PC-3 (cell line): Measurements from ENCODE around the gene KNDC1. TPM values are rescaled to one million over a fixed set of nuclear protein-coding genes. Genes with fewer than 3 reads are reported as not detected.

Experiments
- ATAC-seq: fragments of 200-7000 bp; cut with Tn5 transposase; 2 replicates; pipeline ENCODE4 v1.9.1; 2020; ENCODE audit warnings: mild to moderate bottlenecking, moderate library complexity
- BruUV-seq: library from RNA; stranded (reverse); fragments of 400-500 nt; replicated peaks from 2 replicates; lab custom pipeline; 2021; lab: Mats Ljungman, UMichigan
- CTCF ChIA-PET: fragments of 300-600 bp; sonication (Branson Sonifier 250); formaldehyde crosslinking; loops from one replicate; lab custom pipeline; 2022; ENCODE audit warnings: antibody characterized with exemption; lab: Charles Lee
- POLR2A ChIA-PET: fragments of 300-600 bp; sonication (Branson Sonifier 250); formaldehyde crosslinking; loops from one replicate; lab custom pipeline; 2022; ENCODE audit warnings: antibody characterized with exemption; ENCODE audit not compliant: unreplicated experiment; lab: Charles Lee
- DNase-seq: peaks from one replicate; pipeline ENCODE4 v3.0.0-alpha.2; 2015
- H2AFZ ChIP-seq: fragments of 300-600 bp; sonication (generic); 2 replicates; pipeline ENCODE4 v1.6.0; 2016; ENCODE audit warnings: antibody characterized with exemption, low read length
- H3F3A ChIP-seq: fragments of 300-600 bp; sonication (generic); one replicate; pipeline ENCODE4 v1.6.0; 2017; ENCODE audit warnings: antibody characterized with exemption, low read length, control low read depth, mild to moderate bottlenecking; ENCODE audit not compliant: unreplicated experiment
- H3K27ac ChIP-seq: fragments of 300-600 bp; sonication (generic); 2 replicates; pipeline ENCODE4 v1.5.1; 2016; ENCODE audit warnings: mild to moderate bottlenecking, low read length
- H3K27me3 ChIP-seq: fragments of 300-600 bp; sonication (generic); 2 replicates; pipeline ENCODE4 v1.6.1; 2016; ENCODE audit warnings: low read length, mixed read lengths
- H3K36me3 ChIP-seq: fragments of 300-600 bp; sonication (generic); 2 replicates; pipeline ENCODE4 v1.6.1; 2016; ENCODE audit warnings: low read depth, mixed run types, low read length, mixed read lengths
- H3K4me1 ChIP-seq: fragments of 300-600 bp; sonication (generic); 2 replicates; pipeline ENCODE4 v1.5.1; 2016; ENCODE audit warnings: low read length; ENCODE audit not compliant: insufficient read depth
- H3K4me2 ChIP-seq: fragments of 300-600 bp; sonication (generic); 2 replicates; pipeline ENCODE4 v1.6.0; 2016; ENCODE audit warnings: low read length
- H3K4me3 ChIP-seq: fragments of 300-600 bp; sonication (generic); 2 replicates; pipeline ENCODE4 v1.5.1; 2016; ENCODE audit warnings: mild to moderate bottlenecking, low read length, mixed read lengths
- H3K79me2 ChIP-seq: fragments of 300-600 bp; sonication (generic); 2 replicates; pipeline ENCODE4 v1.6.1; 2017; ENCODE audit warnings: low read length, mixed read lengths
- H3K9ac ChIP-seq: fragments of 300-600 bp; sonication (generic); 2 replicates; pipeline ENCODE4 v1.6.0; 2016; ENCODE audit warnings: mild to moderate bottlenecking, low read length
- H3K9me2 ChIP-seq: fragments of 300-600 bp; sonication (generic); replicated peaks from 2 replicates; pipeline ENCODE4 v1.6.1; 2016; ENCODE audit warnings: mixed run types, low read length, mixed read lengths
- H3K9me3 ChIP-seq: fragments of 300-600 bp; sonication (generic); 2 replicates; pipeline ENCODE4 v1.6.1; 2016; ENCODE audit warnings: low read length, mixed read lengths
- H4K20me1 ChIP-seq: fragments of 300-600 bp; sonication (generic); 2 replicates; pipeline ENCODE4 v1.6.1; 2016; ENCODE audit warnings: low read length, mixed read lengths
- CTCF ChIP-seq: fragments of 300-600 bp; sonication (generic); conservative IDR thresholded peaks from 2 replicates; pipeline ENCODE4 v1.5.1; 2017; ENCODE audit warnings: antibody characterized with exemption, low read depth, mild to moderate bottlenecking, low read length
- EZH2 ChIP-seq: fragments of 300-600 bp; sonication (generic); IDR thresholded peaks from one replicate; pipeline ENCODE4 v1.6.1; 2017; ENCODE audit warnings: antibody characterized with exemption, mild to moderate bottlenecking, low read length; ENCODE audit not compliant: unreplicated experiment
- EZH2phosphoT487 ChIP-seq: fragments of 300-600 bp; sonication (generic); IDR thresholded peaks from 2 replicates; pipeline ENCODE4 v1.6.1; 2018; ENCODE audit warnings: mild to moderate bottlenecking, antibody characterized with exemption, low read length, borderline replicate concordance
- intact Hi-C: fragments of 100-400 bp; cut with micrococcal nuclease; formaldehyde crosslinking; loops from 2 replicates; pipeline ENCODE4 v1.9.0; 2023
- total RNA-seq: library from RNA; depleted of rRNA; stranded (reverse); fragments of >200 nt; gene quantifications from 2 replicates; pipeline ENCODE4 v1.2.3, GENCODE V29; 2014

The KNDC1 gene
- total RNA-seq, 1 experiment from 2014 or later: not detected

DNA sequence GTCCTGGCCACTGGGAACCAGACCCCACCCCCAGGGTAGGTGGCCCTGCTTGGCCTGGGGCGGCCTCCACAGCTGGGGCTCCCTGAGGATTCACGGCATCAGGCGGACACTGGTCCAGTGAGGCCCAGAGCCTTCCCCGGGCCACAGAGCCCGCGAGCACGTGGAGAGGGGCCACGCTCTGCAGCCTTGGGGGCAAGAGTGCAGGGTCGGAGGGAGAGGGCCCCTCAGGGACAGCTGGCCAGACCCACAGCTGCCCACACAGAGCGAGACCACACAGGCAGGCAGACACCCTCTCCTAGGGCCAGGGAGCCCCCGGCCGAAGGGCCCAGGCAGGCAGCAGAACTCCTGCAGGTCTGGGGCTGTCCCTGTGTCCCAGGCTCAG, 88.3 kb downstream of the KNDC1 start:
- DNase-seq (no peak), ATAC-seq (no peak)
- POLR2A ChIA-PET: no interaction called here
- Histone ChIP-seq H3K36me3 (no peaks in the 10 kb centered on the region), H3K9ac (no peak overlapping the region), H3K4me3 (no peak overlapping the region), H3K9me3 (no peaks in the 10 kb centered on the region), H3K27ac (no peak overlapping the region), H3K4me1 (no peaks in the 10 kb centered on the region), H4K20me1 (no peaks in the 10 kb centered on the region), H3K79me2 (no peaks in the 10 kb centered on the region), H3F3A (no peaks in the 10 kb centered on the region), H2AFZ (no peak overlapping the region), H3K27me3 (no peaks in the 10 kb centered on the region), H3K4me2 (no peak overlapping the region), H3K9me2 (no peaks in the 10 kb centered on the region)
- CTCF ChIA-PET: no interaction called here
- intact Hi-C loops: no loop called here
- BruUV-seq: no TSS peak
- TF ChIP-seq EZH2phosphoT487 (no peak), EZH2 (no peak), CTCF (no peak)

DNA sequence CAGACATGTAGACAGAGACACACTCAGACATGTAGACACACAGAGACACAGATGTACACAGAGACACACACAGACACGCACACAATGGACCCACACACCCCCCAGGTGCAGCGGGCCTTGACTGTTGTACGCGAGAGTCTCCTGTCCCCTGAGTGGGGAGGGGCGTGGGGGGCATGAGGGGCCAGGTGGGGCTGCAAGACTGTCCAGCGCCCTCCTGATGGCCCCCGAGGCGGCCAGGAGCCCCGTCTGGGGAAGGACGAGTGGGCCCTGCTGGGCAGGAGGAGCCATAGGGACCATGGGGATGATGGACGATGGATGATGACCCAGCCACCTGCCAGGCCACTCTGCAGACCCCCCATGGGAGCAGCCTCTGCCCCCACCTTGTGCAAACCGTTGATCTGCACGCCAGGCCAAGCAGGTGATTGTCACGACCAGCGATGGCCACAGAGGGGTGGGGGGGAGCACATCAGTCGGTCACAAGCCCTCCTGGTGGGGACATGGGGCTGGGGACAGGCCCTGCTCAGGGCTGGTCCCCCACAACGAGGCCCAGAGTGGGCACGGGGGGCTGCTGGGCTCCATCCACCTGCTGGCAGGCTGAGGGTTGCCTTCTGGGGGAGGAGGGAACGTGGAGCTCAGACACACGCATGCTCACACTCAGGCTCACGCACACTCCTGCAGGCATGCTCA, 89.2 kb downstream of the KNDC1 start:
- H3K27me3 ChIP-seq: no peaks in the 10 kb centered on the region
- no peaks in the 10 kb centered on the region for H3K36me3 ChIP-seq
- DNase-seq (no peak), ATAC-seq (no peak)
- no peak overlapping the region for H3K4me2 ChIP-seq
- no peaks in the 10 kb centered on the region for H3K79me2 ChIP-seq
- H2AFZ ChIP-seq: no peak overlapping the region
- ChIA-PET POLR2A (no interaction called here), CTCF (no interaction called here)
- no peaks in the 10 kb centered on the region for H3K4me1 ChIP-seq
- no peak overlapping the region for H3K27ac ChIP-seq
- no peaks in the 10 kb centered on the region for H3K9me3 ChIP-seq
- no peak overlapping the region for H3K9ac ChIP-seq
- no TSS peak for BruUV-seq
- intact Hi-C loops: no loop called here
- no peak for TF ChIP-seq EZH2phosphoT487
- TF ChIP-seq EZH2: no peak
- no peak for TF ChIP-seq CTCF
- H4K20me1 ChIP-seq: no peaks in the 10 kb centered on the region
- no peaks in the 10 kb centered on the region for H3K9me2 ChIP-seq
- no peaks in the 10 kb centered on the region for H3F3A ChIP-seq
- no peak overlapping the region for H3K4me3 ChIP-seq

DNA sequence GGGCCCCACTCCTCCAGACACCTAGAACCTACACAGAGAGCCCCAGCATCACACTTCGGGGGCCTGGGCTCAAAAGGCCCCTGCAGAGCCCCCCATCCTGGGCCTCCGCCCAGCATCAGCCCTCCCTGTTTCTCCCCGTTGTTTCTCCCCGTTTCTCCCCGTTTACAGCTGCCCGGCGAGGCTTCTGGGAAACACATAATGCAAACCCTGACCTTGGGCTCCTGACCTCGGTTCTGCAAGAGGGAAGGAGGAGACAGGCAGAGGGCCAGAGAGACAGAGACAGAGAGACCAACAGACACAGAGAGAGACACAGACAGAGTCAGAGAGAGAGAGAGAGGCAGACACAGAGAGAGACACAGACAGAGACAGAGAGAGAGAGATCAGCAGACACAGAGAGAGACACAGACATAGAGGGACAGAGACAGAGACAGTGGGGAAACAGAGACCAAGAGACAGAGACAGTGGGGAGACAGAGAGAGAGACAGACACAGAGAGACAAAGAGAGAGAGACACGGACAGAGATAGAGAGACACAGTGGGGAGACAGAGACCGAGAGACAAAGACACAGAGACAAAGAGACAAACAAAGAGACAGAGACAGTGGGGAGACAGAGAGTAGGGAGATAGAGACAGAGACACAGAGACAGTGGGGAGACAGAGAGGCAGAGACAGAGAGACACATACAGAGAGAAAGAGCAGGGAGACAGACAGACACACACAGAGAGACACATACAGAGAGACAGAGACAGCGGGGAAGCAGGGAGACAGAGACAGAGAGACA, 90.1 kb downstream of the KNDC1 start:
- intact Hi-C loops: no loop called here
- H3K4me1 ChIP-seq: no peaks in the 10 kb centered on the region
- POLR2A ChIA-PET: no interaction called here
- H4K20me1 ChIP-seq: no peaks in the 10 kb centered on the region
- no peak overlapping the region for H3K4me2 ChIP-seq
- no TSS peak for BruUV-seq
- DNase-seq: no peak
- no peak overlapping the region for H3K9ac ChIP-seq
- no peak for ATAC-seq
- H3K27ac ChIP-seq: no peak overlapping the region
- no peaks in the 10 kb centered on the region for H3K9me2 ChIP-seq
- CTCF ChIA-PET: no interaction called here
- H3K27me3 ChIP-seq: no peaks in the 10 kb centered on the region
- H3K79me2 ChIP-seq: no peaks in the 10 kb centered on the region
- H3K9me3 ChIP-seq: no peaks in the 10 kb centered on the region
- H3K36me3 ChIP-seq: no peaks in the 10 kb centered on the region
- no peaks in the 10 kb centered on the region for H3F3A ChIP-seq
- H2AFZ ChIP-seq: no peak overlapping the region
- TF ChIP-seq EZH2: no peak
- no peak overlapping the region for H3K4me3 ChIP-seq
